Sciatic nerve (tissue), 2 donors: ENCODE data around the gene CYP17A1. TPM values are rescaled to one million over a fixed set of nuclear protein-coding genes. Genes with fewer than 3 reads are reported as not detected.

Source experiments
- ATAC-seq: fragments of 200-7000 bp; cut with Tn5 transposase; one replicate; pipeline ENCODE4 v1.9.1; 2020; ENCODE audit warnings: mild to moderate bottlenecking, moderate library complexity
- DNase-seq: peaks from one replicate; pipeline ENCODE4 v3.0.0-alpha.2; 2020; ENCODE audit warnings: low spot score
- intact Hi-C: fragments of 100-400 bp; cut with DNase I; formaldehyde crosslinking; loops from one replicate; pipeline ENCODE4 v1.14.2; 2022
- total RNA-seq: library from RNA; stranded (reverse); fragmentation: NEBNext Ultra II Directional; extraction: Animal tissue kit (Norgen Biotek cat#: 25700); gene quantifications from one replicate; pipeline ENCODE4 v1.2.1, GENCODE V29; 2021
- donor health status: DM: no; HTN: no; CAD: no.
- donor health status: DM: no; HTN: no; CAD: no.

The CYP17A1 gene
- total RNA-seq, 1 donor from 2014 or later: 0.18 TPM

DNA sequence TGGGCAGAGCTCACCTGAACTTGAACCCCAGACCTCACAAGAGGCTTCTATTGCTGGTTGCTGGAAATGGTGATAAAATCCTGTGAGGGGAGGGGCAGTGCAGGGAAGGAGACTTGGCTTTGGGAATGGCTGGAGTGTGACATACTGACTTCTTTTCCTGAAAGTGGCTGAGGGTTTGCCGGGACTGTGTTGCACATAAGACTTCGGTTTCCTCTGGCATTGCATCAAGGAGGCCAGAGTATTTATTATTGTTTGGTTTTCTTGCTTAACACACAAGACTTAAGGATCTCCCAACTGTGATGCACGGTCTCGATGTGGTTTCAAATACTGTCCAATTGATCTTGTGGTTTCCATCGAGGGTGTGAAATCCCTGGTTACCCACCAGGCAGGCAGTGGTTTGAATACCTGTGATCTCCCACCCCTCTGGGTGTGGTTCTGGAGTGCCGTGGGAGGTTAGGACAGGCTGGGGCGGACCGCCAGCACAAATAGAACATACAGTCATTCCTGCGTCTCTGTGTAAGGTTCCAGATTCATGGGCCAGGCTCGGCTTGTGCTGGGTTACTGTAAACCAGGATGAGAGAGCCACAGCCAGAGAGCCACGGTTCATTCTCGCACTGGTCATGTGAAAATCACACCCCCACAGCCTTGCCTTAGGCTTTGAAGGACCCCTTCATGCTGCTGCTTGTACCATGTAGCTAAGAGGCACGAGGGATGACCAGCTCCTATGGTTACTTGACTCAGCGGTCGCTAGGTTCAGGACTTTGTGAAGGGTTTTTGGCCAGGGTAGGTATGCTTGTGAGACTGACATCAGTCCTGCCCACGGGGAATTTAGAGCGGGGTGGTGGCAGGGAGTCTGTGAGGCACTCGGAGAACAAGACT lies 54.3 kb downstream of the CYP17A1 start:
- DNase-seq (peak; percentile 79), ATAC-seq (peak; percentile 75)
- intact Hi-C loops: no loop called here

DNA sequence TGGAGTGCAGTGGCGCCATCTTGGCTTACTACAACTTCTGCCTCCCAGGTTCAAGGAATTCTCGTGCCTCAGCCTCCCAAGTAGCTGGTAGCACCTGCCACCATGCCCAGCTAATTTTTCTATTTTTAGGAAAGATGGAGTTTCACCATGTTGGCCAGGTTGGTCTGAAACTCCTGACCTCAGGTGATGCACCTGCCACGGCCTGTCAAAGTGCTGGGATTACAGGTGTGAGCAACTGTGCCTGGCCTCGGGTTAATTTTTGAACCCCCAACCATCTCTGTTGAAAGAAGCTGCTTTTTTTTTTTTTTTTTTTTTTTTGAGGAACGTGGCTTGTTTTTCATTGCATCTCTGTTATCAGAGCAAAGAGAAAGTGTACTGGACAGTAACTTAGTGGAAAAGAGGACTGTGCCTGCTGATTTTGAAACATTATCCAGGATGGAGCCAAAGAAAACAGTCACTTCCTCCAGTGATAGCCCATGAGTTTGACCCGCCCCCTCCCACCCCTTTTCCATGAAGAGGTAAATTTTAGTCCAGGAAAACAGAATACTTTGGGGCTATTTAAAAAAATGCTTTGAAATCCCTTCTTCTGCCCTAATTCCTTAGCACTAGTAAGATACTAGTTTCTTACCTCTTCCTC lies 55.2 kb downstream of the CYP17A1 start:
- intact Hi-C loops: no loop called here
- ATAC-seq: peak; percentile 83

DNA sequence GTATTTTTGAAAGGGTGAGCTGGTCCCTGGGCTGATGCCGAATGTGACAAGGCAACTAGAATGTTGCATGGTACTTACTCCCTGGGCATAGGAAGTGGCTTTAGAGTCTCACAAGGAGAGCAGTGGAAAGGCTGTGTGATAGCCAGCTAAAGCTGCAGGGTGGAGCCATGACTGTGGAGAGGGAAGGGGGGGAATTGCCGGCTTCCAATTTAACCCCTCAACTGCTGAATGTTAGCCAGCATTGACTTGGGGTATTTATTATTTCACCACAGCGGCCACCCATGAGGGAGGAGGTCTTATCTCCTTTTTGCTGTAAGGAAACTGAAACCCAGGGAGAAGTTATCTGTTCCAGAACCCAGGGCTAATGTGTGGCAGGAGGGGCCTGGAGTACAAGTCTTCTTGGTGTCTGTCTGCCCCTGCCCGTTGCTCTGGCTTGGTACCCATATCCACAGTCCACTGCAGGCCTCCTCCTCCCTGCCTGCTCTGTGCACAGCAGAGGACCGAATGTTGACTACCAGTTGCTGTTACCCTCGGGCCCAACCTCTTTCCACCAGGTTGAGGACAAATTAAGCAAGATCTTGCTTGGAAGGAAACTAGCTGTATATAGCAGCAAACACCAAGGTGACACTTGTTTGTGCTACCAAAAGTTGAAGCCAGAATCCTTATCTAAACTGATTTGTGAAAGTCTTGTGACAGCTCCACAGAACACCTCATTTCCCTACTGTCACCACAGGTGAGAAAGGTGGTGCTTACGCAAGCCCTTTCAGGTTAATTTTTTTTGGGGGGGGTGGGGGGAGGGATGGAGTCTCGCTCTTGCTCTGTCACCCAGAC lies 55.9 kb downstream of the CYP17A1 start:
- intact Hi-C loops: no loop called here
- DNase-seq (no peak), ATAC-seq (no peak)

More for the DNA sequence above, 55.2 kb downstream of the CYP17A1 start:
- DNase-seq: no peak

Other genes with a start within 250 kb of the CYP17A1 start
- 164 TPM for gene TRIM8, start 192.9 kb downstream of the CYP17A1 start, total RNA-seq
- gene ARL3, start 123.0 kb downstream of the CYP17A1 start, total RNA-seq: 17.4 TPM
- gene SFXN2, start 122.8 kb downstream of the CYP17A1 start, total RNA-seq: 7.6 TPM
- 66.2 TPM for gene WBP1L, start 93.5 kb downstream of the CYP17A1 start, total RNA-seq
- gene BORCS7, start 16.8 kb upstream of the CYP17A1 start, total RNA-seq: 21.1 TPM
- 0.49 TPM for gene AS3MT, start 32.1 kb upstream of the CYP17A1 start, total RNA-seq
- 11.1 TPM for gene CNNM2, start 80.9 kb upstream of the CYP17A1 start, total RNA-seq